DOHH2 (cell line): ENCODE data around the gene RNASET2.

Source experiments
- H3F3A ChIP-seq: fragments of 200-600 bp; sonication (generic), shearing (Covaris generic); 2 replicates; pipeline ENCODE4 v1.6.0; 2016; ENCODE audit warnings: antibody characterized with exemption, mild to moderate bottlenecking; ENCODE audit not compliant: control insufficient read depth, insufficient read depth
- H3K27ac ChIP-seq: fragments of 200-600 bp; sonication (generic); 2 replicates; pipeline ENCODE4 v1.5.1; 2014; ENCODE audit warnings: low read depth, mild to moderate bottlenecking, low read length, moderate library complexity
- H3K27me3 ChIP-seq: fragments of 200-600 bp; sonication (generic); 2 replicates; pipeline ENCODE4 v1.6.1; 2014; ENCODE audit warnings: mild to moderate bottlenecking, low read length, mixed read lengths; ENCODE audit not compliant: control insufficient read depth
- H3K36me3 ChIP-seq: fragments of 200-600 bp; sonication (generic); 2 replicates; pipeline ENCODE4 v1.6.1; 2014; ENCODE audit warnings: mild to moderate bottlenecking, low read length, moderate library complexity, mixed read lengths; ENCODE audit not compliant: control insufficient read depth
- H3K4me1 ChIP-seq: fragments of 200-600 bp; sonication (generic); 2 replicates; pipeline ENCODE4 v1.6.1; 2014; ENCODE audit warnings: mild to moderate bottlenecking, low read length, mixed read lengths; ENCODE audit not compliant: control insufficient read depth
- H3K4me2 ChIP-seq: fragments of 200-600 bp; sonication (generic); 2 replicates; pipeline ENCODE4 v1.6.0; 2014; ENCODE audit warnings: mild to moderate bottlenecking, low read length, moderate library complexity
- H3K4me3 ChIP-seq: fragments of 200-600 bp; sonication (generic); 2 replicates; pipeline ENCODE4 v1.5.1; 2014; ENCODE audit warnings: mild to moderate bottlenecking, low read length, mixed read lengths
- H3K79me2 ChIP-seq: fragments of 200-600 bp; sonication (generic); 2 replicates; pipeline ENCODE4 v1.6.1; 2014; ENCODE audit warnings: mild to moderate bottlenecking, low read length, mixed read lengths; ENCODE audit not compliant: control insufficient read depth
- H3K9me2 ChIP-seq: fragments of 200-600 bp; sonication (generic); replicated peaks from 2 replicates; pipeline ENCODE4 v1.6.1; 2014; ENCODE audit warnings: mild to moderate bottlenecking, low read length, mixed read lengths; ENCODE audit not compliant: control insufficient read depth
- H3K9me3 ChIP-seq: fragments of 200-600 bp; sonication (generic); 2 replicates; pipeline ENCODE4 v1.6.1; 2014; ENCODE audit warnings: antibody characterized with exemption, low read length, mixed read lengths; ENCODE audit not compliant: control insufficient read depth, insufficient read depth
- H4K20me1 ChIP-seq: fragments of 200-600 bp; sonication (generic); 2 replicates; pipeline ENCODE4 v1.6.0; 2014; ENCODE audit warnings: low read depth, mild to moderate bottlenecking, antibody characterized with exemption, low read length, moderate library complexity; ENCODE audit not compliant: control insufficient read depth, insufficient read depth
- CTCF ChIP-seq: fragments of 200-600 bp; sonication (generic); IDR thresholded peaks from one replicate; pipeline ENCODE4 v1.5.1; 2014; ENCODE audit warnings: antibody characterized with exemption, mild to moderate bottlenecking, low read depth, low read length; ENCODE audit not compliant: poor library complexity, severe bottlenecking
- EZH2phosphoT487 ChIP-seq: fragments of 200-600 bp; sonication (generic); IDR thresholded peaks from 2 replicates; pipeline ENCODE4 v1.6.1; 2017; ENCODE audit warnings: borderline replicate concordance, mild to moderate bottlenecking, antibody characterized with exemption, low read length, moderate library complexity, mixed read lengths

RNASET2 gene

GRCh38 chr6:166901626-166902025 lies 54.7 kb downstream of the RNASET2 start:
- no peaks in the 10 kb centered on the region for H4K20me1 ChIP-seq
- H3K27me3 ChIP-seq, result peaks cover 15% of the 10 kb centered on the region
- H3K79me2 ChIP-seq, result no peaks in the 10 kb centered on the region
- no peaks in the 10 kb centered on the region for H3K9me2 ChIP-seq
- H3K9me3 ChIP-seq, result no peaks in the 10 kb centered on the region
- H3F3A ChIP-seq, result no peaks in the 10 kb centered on the region
- H3K4me2 ChIP-seq, result no peak overlapping the region
- TF ChIP-seq EZH2phosphoT487 (no peak), CTCF (no peak)
- no peak overlapping the region for H3K4me3 ChIP-seq
- H3K27ac ChIP-seq, result no peak overlapping the region
- peaks cover 10% of the 10 kb centered on the region for H3K4me1 ChIP-seq
- no peaks in the 10 kb centered on the region for H3K36me3 ChIP-seq

- H3K27ac ChIP-seq, result no peak overlapping the region
- H4K20me1 ChIP-seq, result no peaks in the 10 kb centered on the region
- no peaks in the 10 kb centered on the region for H3K9me2 ChIP-seq
- H3K79me2 ChIP-seq, result no peaks in the 10 kb centered on the region
- H3K27me3 ChIP-seq, result peaks cover 15% of the 10 kb centered on the region
- H3K9me3 ChIP-seq, result no peaks in the 10 kb centered on the region
- no peaks in the 10 kb centered on the region for H3K36me3 ChIP-seq
- H3K4me2 ChIP-seq, result no peak overlapping the region
- H3K4me3 ChIP-seq, result no peak overlapping the region
- TF ChIP-seq EZH2phosphoT487 (no peak), CTCF (no peak)
- H3K4me1 ChIP-seq, result peaks cover 10% of the 10 kb centered on the region
- no peaks in the 10 kb centered on the region for H3F3A ChIP-seq
Measured at GRCh38 chr6:166900956-166901607, 55.3 kb downstream of the RNASET2 start.

- Histone ChIP-seq H3K4me3 (no peak overlapping the region), H3K9me3 (no peaks in the 10 kb centered on the region), H3K27ac (no peak overlapping the region), H3K36me3 (no peaks in the 10 kb centered on the region), H4K20me1 (no peaks in the 10 kb centered on the region), H3K4me1 (peaks cover 10% of the 10 kb centered on the region), H3K79me2 (no peaks in the 10 kb centered on the region), H3F3A (no peaks in the 10 kb centered on the region), H3K4me2 (no peak overlapping the region), H3K9me2 (no peaks in the 10 kb centered on the region), H3K27me3 (peaks cover 12% of the 10 kb centered on the region)
- TF ChIP-seq CTCF, result no peak
- TF ChIP-seq EZH2phosphoT487, result no peak
Measured at GRCh38 chr6:166900130-166900708, 56.1 kb downstream of the RNASET2 start.
